ENCODE measurements around the gene MXD3.

The MXD3 gene

GRCh38 chr5:177291735-177292134 is 20.0 kb downstream of the MXD3 start:
- H3K4me3 ChIP-seq (ENCODE audit: low read depth, low read length), result no peak overlapping the region
- TF ChIP-seq CTCF (IDR thresholded peaks at IDR 0.05; ENCODE audit: low read depth, low read length), result no peak

GRCh38 chr5:177290816-177291596 is 20.7 kb downstream of the MXD3 start:
- H3K4me3 ChIP-seq (ENCODE audit: low read depth, low read length), result no peak overlapping the region
- TF ChIP-seq CTCF (IDR thresholded peaks at IDR 0.05; ENCODE audit: low read depth, low read length), result no peak

- no peak for TF ChIP-seq CTCF (IDR thresholded peaks at IDR 0.05; ENCODE audit: low read depth, low read length)
- H3K4me3 ChIP-seq (ENCODE audit: low read depth, low read length), result no peak overlapping the region
These were observed 23.5 kb downstream of the MXD3 start for GRCh38 chr5:177288191-177288590.

- no peak for TF ChIP-seq CTCF (IDR thresholded peaks at IDR 0.05; ENCODE audit: low read depth, low read length)
- no peak overlapping the region for H3K4me3 ChIP-seq (ENCODE audit: low read depth, low read length)
These were observed 34.8 kb downstream of the MXD3 start for GRCh38 chr5:177276886-177277285.

GRCh38 chr5:177275883-177276282 is 35.8 kb downstream of the MXD3 start:
- no peak for TF ChIP-seq CTCF (IDR thresholded peaks at IDR 0.05; ENCODE audit: low read depth, low read length)
- H3K4me3 ChIP-seq (ENCODE audit: low read depth, low read length), result no peak overlapping the region

- TF ChIP-seq CTCF (IDR thresholded peaks at IDR 0.05; ENCODE audit: low read depth, low read length), result no peak
These were observed 40.6 kb downstream of the MXD3 start for GRCh38 chr5:177271113-177271512.

GRCh38 chr5:177270653-177271052 is 41.0 kb downstream of the MXD3 start:
- no peak overlapping the region for H3K4me3 ChIP-seq (ENCODE audit: low read depth, low read length)
- no peak for TF ChIP-seq CTCF (IDR thresholded peaks at IDR 0.05; ENCODE audit: low read depth, low read length)

More at GRCh38 chr5:177271113-177271512, 40.6 kb downstream of the MXD3 start:
- no peak overlapping the region for H3K4me3 ChIP-seq (ENCODE audit: low read depth, low read length)

All from WI38 (cell line).